ENCODE data around the gene INSRR.
A peak's percentile ranks its signal among the peaks of the same experiment; 100 is the strongest.

Gene INSRR

GRCh38 chr1:156822680-156823079 lies 36.2 kb downstream of the INSRR start:
- DNase-seq, result no peak

- DNase-seq, result no peak
Observed at GRCh38 chr1:156821801-156822200, 37.1 kb downstream of the INSRR start.

DNA sequence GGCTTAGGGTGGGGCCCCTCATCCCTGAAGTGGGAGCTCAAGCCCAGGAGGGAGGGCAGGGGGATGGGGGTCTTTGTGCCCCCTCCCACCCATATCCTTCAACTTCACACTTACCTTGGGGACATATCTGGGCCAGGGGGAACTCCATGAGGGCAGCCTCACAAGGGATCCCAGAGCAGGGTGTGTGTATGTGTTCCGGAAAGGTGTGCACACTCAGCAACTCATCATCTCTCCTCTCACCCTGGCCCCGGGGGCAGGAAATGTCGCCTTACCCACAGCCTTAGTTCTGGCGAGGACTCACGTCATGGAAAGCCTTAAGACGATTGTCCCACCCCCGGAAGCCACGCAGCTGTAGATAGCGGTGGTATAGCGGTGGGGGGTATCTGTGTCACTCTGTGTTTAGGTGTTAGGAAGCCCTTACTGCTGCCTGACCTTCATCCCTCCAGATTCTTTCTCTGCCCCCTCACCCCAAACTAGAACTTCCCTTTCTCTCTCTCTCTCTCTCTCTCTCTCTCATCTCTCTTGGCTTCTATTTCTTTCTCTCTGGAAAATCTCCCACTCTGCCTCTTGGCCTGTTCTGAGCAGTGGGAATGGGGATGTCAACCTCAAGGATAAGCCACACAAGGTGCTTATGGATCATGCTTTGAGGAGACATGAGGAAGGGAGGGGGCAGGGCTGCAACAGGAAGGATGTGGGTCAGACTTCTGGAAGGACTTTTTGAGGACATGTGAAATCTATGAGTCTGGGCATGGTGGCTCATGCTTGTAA lies 42.2 kb downstream of the INSRR start, which contains the start of gene SH2D2A:
Gene SH2D2A, minus strand, starts transcription at position 288 of the 768 bp plus-strand sequence. Its CDS starts 140 bp downstream, at position 148.
- peak; percentile 92 for DNase-seq

DNA sequence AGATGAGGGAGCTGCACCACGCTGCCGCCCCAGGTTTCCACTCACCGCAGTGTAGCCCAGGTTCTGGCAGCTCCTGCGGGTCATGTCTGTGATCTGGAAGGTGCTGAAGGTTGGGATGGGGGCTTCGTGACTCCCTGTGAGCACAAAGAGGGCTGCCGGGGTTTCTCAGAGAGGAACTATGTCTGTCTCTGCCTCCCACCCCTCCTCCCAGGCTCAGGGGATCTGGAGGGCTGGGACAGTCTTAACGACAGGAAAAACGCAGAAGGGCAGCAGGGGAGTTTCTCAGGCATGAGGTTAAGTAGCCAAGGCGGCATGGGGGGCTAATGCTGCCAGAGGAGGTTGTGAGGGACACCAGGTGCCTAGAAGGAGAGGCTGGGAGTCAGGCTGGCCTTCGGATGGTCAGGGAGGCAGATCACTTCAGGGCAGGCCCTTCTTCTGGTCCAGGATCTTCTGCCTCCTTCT lies 42.9 kb downstream of the INSRR start:
- DNase-seq, result no peak

- DNase-seq, result no peak
Observed at GRCh38 chr1:156815307-156815826, 43.5 kb downstream of the INSRR start.

- DNase-seq, result peak; percentile 55
Observed at GRCh38 chr1:156814571-156815260, 44.2 kb downstream of the INSRR start.

GRCh38 chr1:156813750-156814570 lies 45.0 kb downstream of the INSRR start:
- peak; percentile 78 for DNase-seq

DNA sequence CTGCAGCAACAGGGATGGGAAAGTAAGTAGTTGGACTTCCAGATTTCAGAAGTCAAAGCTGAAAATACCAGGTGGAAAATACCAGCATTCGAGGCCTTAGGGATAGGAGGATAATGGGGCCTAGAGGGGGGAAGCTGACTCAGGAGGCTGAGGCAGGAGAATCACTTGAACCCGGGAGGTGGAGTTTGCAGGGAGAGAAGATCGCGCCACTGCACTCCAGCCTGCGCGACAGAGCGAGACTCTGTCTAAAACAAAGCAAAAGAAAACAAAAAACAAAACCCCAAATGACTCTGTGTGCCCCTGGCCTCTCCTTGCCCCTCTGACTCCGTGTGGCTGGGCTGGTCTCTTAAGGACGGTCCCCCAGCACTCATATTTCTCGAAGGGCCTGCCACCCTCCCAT lies 45.6 kb downstream of the INSRR start:
- DNase-seq, result no peak

- no peak for DNase-seq
Observed at GRCh38 chr1:156812293-156812990, 46.5 kb downstream of the INSRR start.

DNA sequence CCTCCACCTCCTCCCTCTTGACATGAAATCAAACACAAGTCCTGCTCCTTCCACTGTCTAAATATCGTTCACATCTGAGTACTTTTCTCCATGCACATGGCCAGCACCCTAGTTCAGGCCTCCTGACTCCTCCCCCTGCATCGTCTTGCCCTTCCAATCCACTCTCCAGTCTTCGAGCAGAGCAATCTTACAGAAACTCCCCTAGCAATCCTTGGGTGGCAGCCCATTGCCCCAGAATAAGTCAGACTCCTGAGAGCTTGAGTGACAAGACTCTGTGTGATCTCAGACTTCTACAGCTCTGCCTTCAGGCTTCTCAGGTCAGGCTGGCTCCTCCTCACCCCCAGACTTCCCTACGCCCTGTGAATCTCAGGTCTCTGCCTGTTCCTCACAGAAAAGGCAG lies 47.7 kb downstream of the INSRR start:
- DNase-seq, result no peak

DNA sequence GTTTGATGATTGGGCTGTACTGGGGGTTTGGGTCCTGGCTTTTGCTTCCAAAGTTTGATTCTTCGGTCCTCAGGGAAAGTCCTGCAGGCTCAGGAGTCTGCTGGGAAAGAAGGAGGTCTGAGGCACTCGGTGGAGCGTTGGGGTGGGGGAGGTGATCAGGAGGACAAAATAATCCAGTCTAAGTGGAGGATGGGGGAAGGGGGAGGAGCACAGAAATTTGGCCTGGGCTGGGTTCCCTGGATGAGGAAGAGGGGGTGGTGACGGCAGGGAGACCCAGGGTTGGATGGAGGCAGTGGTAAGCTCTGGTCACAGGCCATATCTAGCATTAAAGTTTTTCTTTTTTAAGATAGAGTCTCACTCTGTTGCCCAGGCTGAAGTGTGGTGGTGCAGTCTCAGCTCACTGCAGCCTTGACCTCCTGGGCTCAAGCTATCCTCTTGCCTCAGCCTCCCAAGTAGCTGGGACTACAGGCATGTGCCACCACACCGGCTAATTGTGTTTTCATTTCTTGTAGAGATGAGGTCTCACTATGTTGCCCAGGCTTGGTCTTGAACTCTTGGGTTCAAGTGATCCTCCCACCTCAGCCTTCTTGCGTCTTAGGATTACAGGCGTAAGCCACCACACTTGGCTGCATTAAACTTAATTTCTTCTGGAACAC lies 49.1 kb downstream of the INSRR start:
- DNase-seq, result no peak

DNA sequence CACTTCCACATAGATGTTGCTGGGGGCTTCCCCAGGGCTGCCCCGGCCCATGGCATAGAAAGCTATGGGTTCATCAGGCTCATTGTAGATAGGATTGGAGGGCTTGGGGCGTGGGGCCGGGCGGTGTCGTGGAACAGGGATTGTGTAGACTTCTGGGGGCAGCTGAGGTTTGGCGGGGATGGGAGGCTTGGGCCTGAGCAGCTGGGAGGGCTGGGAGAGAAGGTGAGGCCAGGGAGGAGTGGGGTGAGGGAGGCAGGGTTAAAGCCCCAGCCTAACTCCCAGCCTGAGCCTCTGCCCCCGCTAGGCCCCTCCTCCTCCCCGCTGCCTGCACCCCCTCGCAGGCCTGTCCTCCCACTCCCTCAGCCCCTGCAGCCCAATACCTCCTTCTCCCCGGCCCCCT lies 49.6 kb downstream of the INSRR start:
- DNase-seq, result no peak

- no peak for DNase-seq
Observed at GRCh38 chr1:156808186-156809030, 50.5 kb downstream of the INSRR start.

DNA sequence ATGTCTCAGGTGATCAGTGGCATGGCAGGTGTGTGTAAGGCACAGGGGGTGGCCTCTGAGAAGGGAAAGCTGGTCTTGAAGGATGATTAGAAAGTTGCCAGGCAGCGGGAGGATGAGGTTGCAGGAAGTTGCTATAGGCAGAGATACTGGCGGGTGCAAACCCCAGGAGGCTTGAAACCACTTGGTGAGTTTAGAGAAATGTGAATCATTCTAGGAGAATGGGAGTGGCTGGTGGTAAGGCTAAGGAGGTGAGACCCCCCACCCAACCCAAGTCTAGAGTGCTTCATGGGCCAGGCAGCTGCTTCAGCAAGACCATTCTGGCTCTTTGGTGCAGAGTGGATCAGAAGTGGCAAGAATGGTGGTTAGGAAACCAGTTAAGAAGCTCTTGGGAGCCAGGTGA lies 51.3 kb downstream of the INSRR start:
- DNase-seq, result no peak

DNA sequence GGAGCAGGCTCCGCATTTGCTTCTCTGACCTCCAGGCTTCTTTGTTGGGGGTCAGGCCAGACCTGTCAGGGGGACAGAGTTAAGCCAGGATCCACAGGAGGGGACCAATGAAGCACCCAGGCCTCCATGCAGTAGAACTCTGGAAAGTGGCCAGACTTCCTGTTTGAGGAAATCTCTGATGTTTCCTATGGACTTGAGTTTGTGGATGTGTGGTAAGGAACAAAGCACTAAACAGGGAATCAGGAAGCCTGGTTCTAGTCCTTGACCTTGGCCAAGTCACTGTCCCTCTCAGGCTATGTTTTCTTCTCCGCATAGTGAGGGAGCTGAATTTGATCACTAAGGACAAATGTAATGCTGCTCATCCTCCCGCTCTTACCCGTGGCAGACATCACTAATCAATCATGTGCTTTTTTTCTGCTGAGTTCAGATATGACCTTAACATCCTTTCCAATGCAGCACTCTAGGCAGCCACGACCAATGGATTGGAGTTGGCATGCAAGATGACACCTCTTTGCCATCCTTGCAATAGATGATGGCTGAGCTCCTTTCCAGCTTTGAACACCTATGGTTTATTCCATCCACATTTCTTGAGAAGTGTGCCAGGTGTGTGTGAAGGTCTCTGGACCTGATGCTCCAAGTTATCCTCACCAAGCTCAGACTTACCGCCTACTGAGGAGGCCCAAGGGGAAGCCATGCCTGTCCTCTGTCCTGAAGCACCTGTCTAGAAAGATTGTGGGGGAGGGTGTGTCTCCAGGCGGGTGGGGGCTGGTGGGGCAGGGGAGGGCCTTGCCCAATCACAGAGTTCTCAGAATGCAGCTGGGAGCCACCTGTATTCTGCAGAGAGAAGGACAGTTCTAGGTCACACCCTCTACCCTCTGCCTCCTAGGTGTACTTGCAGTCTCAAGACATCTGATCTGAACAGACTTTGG lies 52.1 kb downstream of the INSRR start:
- DNase-seq, result no peak

- DNase-seq, result no peak
Observed at GRCh38 chr1:156805766-156806511, 53.0 kb downstream of the INSRR start.

- DNase-seq, result no peak
Observed at GRCh38 chr1:156804572-156805243, 54.2 kb downstream of the INSRR start.

DNA sequence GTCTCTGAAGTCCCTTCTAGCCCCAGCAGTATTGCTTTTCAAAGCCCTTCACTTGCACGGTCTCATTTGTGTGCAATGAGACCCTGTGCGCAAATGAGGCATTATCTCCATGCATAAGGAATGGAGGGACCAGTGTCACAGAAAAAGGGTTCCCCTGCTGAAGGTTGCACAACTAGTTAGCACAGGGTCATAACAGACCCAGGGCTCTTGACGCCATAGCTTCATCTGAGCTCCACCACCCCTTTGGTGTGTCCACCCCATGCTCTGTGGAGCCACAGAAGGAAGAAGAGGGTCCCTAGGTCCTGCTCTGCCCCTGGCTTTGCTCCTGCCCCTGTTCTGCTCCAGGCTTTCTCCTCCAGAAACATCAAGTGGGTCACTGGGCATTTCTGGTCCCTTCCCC lies 54.9 kb downstream of the INSRR start:
- no peak for DNase-seq
